ENCODE data around the gene PACS2. TPM values are rescaled to one million over a fixed set of nuclear protein-coding genes. Genes with fewer than 3 reads are reported as not detected.

Gene PACS2
- total RNA-seq, 3 donors from 2014 or later (not counting 1 experiment from before 2014, with no cell fraction given) = 58.4 to 76.5 (median 69.2) TPM

GRCh38 chr14:105378199-105378598 lies 63.7 kb downstream of the PACS2 start:
- TF ChIP-seq CTCF (IDR thresholded peaks at IDR 0.05) = no peak
- Histone ChIP-seq H3K36me3 (ENCODE audit: control insufficient read depth, insufficient read depth, low read length) (peaks cover 2% of the 10 kb centered on the region), H3K4me1 (ENCODE audit: control insufficient read depth, insufficient read depth, low read length) (peaks cover 41% of the 10 kb centered on the region), H3K9me3 (ENCODE audit: control insufficient read depth, insufficient read depth, low read length) (no peaks in the 10 kb centered on the region), H3K27ac (ENCODE audit: low read length) (no peak overlapping the region), H3K4me3 (ENCODE audit: low read length) (no peak overlapping the region), H3K27me3 (ENCODE audit: control insufficient read depth, insufficient read depth, low read length) (no peaks in the 10 kb centered on the region)
- WGBS (ENCODE audit: insufficient coverage) = 64% methylated on average over 11 of the region's 11 CpGs
- Mint-ChIP-seq H3K36me3 (no peaks in the 10 kb centered on the region), H3K9me3 (no peaks in the 10 kb centered on the region), H3K4me3 (peak overlapping the region; percentile 9), H3K27me3 (ENCODE audit: low read depth in 2 of 2) (no peaks in the 10 kb centered on the region), H3K27ac (peak overlapping the region in 1 of 2 donors; percentile 46), H3K4me1 (peaks cover 10 to 11% of the 10 kb centered on the region in 2 donors)
- ATAC-seq = no peak
- intact Hi-C loops (cut with micrococcal nuclease) = no loop called here
- no peak for DNase-seq

DNA sequence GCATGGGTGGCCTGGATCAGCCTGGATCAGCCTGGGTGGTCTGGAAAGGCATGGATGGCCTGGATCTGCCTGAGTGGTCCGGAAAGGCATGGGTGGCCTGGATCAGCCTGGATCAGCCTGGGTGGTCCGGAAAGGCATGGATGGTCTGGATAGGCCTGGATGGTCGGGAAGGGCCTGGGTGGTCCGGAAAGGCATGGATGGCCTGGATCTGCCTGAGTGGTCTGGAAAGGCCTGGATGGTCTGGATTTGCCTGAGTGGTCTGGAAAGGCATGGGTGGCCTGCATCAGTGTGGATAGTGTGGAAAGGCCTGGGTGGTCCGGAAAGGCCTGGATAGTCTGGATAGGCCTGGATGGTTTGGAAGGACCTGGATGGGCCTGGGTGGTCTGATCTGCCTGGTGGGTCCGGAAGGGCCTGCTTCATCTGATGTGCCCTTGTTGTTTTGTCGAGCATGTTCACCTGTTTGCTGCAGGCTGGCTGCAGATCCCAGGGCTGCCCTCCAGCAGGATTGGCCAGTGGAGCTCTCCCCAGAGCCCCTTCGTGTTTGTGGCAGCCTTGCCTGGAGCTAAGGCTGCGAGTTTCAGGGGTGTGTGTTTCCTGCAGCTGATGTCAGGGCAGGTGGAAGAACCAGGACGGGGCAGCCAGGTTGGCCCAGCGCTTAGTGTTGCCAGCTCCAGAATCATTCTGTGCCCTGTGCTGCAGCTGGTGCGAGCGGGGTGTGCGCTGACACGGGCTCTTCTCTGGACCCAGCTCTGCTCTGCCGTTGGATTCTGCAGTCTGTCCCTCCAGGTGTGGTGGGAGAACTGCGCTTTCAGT lies 64.5 kb downstream of the PACS2 start:
- H3K27ac ChIP-seq (ENCODE audit: low read length) = no peak overlapping the region
- Mint-ChIP-seq H3K27me3 (ENCODE audit: low read depth in 2 of 2) (no peaks in the 10 kb centered on the region), H3K36me3 (no peaks in the 10 kb centered on the region), H3K9me3 (no peaks in the 10 kb centered on the region), H3K4me3 (no peak overlapping the region), H3K27ac (peak overlapping the region in 1 of 2 donors; percentile 46), H3K4me1 (peaks cover 10 to 11% of the 10 kb centered on the region in 2 donors)
- ATAC-seq (no peak), DNase-seq (no peak)
- TF ChIP-seq CTCF (IDR thresholded peaks at IDR 0.05) = no peak
- no peaks in the 10 kb centered on the region for H3K9me3 ChIP-seq (ENCODE audit: control insufficient read depth, insufficient read depth, low read length)
- H3K4me3 ChIP-seq (ENCODE audit: low read length) = no peak overlapping the region
- intact Hi-C loops (cut with micrococcal nuclease) = no loop called here
- peaks cover 41% of the 10 kb centered on the region for H3K4me1 ChIP-seq (ENCODE audit: control insufficient read depth, insufficient read depth, low read length)
- no peaks in the 10 kb centered on the region for H3K27me3 ChIP-seq (ENCODE audit: control insufficient read depth, insufficient read depth, low read length)
- WGBS (ENCODE audit: insufficient coverage) = 92% methylated on average over 17 of the region's 17 CpGs
- H3K36me3 ChIP-seq (ENCODE audit: control insufficient read depth, insufficient read depth, low read length) = peaks cover 2% of the 10 kb centered on the region

GRCh38 chr14:105379946-105380345 lies 65.4 kb downstream of the PACS2 start:
- ATAC-seq = no peak
- WGBS (ENCODE audit: insufficient coverage) = 97% methylated on average over 14 of the region's 14 CpGs
- no peaks in the 10 kb centered on the region for H3K27me3 Mint-ChIP-seq (ENCODE audit: low read depth in 2 of 2)

More at GRCh38 chr14:105379946-105380345, 65.4 kb downstream of the PACS2 start:
- Mint-ChIP-seq H3K36me3 (no peaks in the 10 kb centered on the region), H3K27ac (no peak overlapping the region), H3K4me1 (peaks cover 10 to 11% of the 10 kb centered on the region in 2 donors), H3K4me3 (no peak overlapping the region), H3K9me3 (no peaks in the 10 kb centered on the region)
- no peak for TF ChIP-seq CTCF (IDR thresholded peaks at IDR 0.05)
- Histone ChIP-seq H3K27me3 (ENCODE audit: control insufficient read depth, insufficient read depth, low read length) (no peaks in the 10 kb centered on the region), H3K9me3 (ENCODE audit: control insufficient read depth, insufficient read depth, low read length) (no peaks in the 10 kb centered on the region), H3K4me3 (ENCODE audit: low read length) (no peak overlapping the region), H3K4me1 (ENCODE audit: control insufficient read depth, insufficient read depth, low read length) (peaks cover 39% of the 10 kb centered on the region), H3K36me3 (ENCODE audit: control insufficient read depth, insufficient read depth, low read length) (peaks cover 6% of the 10 kb centered on the region), H3K27ac (ENCODE audit: low read length) (no peak overlapping the region)
- intact Hi-C loops (cut with micrococcal nuclease) = no loop called here
- no peak for DNase-seq
